ENCODE measurements around the gene RTP2. TPM values are rescaled to one million over a fixed set of nuclear protein-coding genes. Genes with fewer than 3 reads are reported as not detected.

Gene RTP2
- total and polyA plus RNA-seq, 2 experiments from 2014 or later = not detected

DNA sequence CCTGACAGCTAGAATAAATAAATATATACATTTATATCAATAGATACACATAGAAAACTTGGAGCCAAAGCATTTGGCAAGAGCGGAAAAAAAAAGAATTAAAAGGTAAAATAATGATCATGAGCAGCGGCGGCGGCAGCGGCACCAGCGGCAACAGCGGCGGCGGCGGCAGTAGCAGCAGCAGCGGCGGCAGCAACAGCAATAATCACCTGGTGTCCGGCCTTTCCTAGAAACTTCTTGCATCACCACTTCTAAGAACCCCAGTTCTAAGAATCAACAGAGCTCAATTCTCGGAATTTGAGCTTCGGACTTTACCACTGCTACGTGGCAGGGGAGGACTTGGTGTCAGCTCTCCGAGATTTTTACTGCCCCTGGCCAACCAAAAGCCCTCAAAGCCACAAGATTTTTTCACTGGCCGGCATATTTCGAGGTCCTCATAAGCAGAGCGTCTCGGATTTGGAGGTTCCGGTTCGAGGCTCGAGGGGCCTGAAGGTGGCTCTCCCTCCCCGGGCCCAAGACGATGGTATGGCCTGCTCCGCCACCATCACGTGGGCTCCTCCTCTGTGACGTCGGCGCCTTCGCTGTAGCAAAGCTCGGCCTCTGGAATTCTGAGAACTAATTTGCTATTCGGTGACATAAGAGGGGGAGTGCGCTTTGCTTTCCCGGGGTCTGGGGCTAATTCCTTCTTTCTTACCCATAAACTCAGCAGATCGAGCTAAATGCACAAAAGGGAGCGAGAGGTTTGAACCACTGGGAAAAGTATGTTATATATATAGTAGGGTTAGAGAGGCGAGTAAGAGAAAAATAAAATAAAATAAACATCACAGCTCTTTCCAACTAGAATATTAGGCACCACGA is 43.1 kb upstream of the RTP2 start, which contains the start of gene BCL6:
Gene BCL6, minus strand, starts transcription at position 268 of the 858 bp plus-strand sequence. CDS start 11,775 bp downstream, outside the sequence.
- Histone ChIP-seq H2AFZ (peak within 1 kb of the TSS; percentile 77; the same call in 1 of the 2 replicates), H3K4me3 (peak within 1 kb of the TSS; percentile 83), H3K4me1 (ENCODE audit: insufficient read depth) (peaks cover 38% of the 10 kb centered on the region), H4K20me1 (replicated peaks; ENCODE audit: insufficient read depth) (no peaks in the 10 kb centered on the region), H3K27ac (ENCODE audit: low read depth) (peak within 1 kb of the TSS; percentile 95), H3K9me2 (ENCODE audit: insufficient read depth) (no peaks in the 10 kb centered on the region), H3K79me2 (replicated peaks; ENCODE audit: insufficient read depth) (0 out of 2 replicates have a peak, but pooled peaks cover 3% of the 10 kb centered on the region), H3K36me3 (ENCODE audit: insufficient read depth) (no peaks in the 10 kb centered on the region), H3K27me3 (ENCODE audit: insufficient read depth) (peaks cover 38% of the 10 kb centered on the region), H3F3A (replicated peaks; ENCODE audit: low read depth) (no peaks in the 10 kb centered on the region), H3K4me2 (peak within 1 kb of the TSS; percentile 92)
- Mint-ChIP-seq H3K9me3 (no peaks in the 10 kb centered on the region), H3K4me1 (peaks cover 66% of the 10 kb centered on the region), H3K4me3 (peak within 1 kb of the TSS; percentile 91), H3K27ac (peak within 1 kb of the TSS; percentile 100), H3K36me3 (ENCODE audit: low read depth) (no peaks in the 10 kb centered on the region; the same call in 2 of the 3 replicates), H3K27me3 (ENCODE audit: insufficient read depth, low read depth, poor library complexity) (peaks cover 33% of the 10 kb centered on the region)
- DNase-seq (ENCODE audit: low spot score) (peak; percentile 97), ATAC-seq (peak; percentile 19)
- peak; percentile 92 for TF ChIP-seq CREB1 (CRISPR knock-in tag; IDR thresholded peaks at IDR 0.05; ENCODE audit: low read depth)
- peak; percentile 74 for TF ChIP-seq POLR2AphosphoS5 (IDR thresholded peaks at IDR 0.05; ENCODE audit: low read depth)
- TF ChIP-seq ZNF331 (CRISPR knock-in tag; IDR thresholded peaks at IDR 0.05; ENCODE audit: low read depth) = no peak

DNA sequence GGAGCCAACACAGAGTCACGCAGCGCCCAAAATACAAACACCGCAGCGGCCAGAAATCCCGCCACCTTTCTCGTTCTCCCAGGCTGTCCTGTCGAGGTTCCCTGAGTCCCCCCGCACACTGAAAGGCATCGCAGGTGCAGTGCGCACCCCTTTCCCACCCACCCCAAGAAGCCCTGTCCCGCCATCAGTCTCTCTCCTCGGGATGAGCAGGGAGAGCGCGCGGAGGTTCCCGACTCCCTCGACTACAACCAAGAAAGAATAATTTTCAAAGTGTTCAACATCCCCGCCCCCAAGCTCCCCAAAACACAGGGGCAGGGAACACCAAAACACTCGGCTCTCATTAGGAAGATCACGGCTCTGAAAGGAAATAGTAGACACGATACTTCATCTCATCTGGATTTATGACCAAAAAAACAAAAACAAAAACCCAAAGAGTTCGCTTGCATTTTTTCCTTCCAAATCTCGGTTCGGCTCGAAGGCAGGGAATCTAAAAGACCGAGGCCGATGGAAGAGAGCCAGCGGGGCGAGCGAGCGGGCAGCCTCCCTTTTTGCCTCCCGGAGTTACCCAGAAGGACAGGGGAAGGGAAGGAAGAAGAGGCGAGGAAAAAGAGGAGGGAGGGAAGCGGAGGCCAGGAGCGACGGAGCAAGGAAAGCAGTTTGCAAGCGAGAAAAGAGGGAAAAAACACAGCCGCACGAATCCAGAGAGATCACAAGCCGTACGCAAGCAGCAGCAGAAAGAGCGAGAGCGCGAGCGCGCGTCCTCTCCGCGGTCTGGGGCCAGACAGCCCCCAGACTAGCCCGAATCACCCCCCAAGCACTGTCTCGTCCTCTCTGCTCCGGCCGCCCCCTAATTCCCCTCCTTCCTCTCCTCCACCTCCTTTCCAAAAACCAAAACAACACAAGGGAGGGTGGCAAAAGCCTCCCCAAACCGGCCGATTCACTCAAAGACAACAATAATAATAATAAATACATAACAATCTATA is 42.1 kb upstream of the RTP2 start:
- Histone ChIP-seq H3K27me3 (ENCODE audit: insufficient read depth) (peaks cover 42% of the 10 kb centered on the region), H3K79me2 (replicated peaks; ENCODE audit: insufficient read depth) (0 out of 2 replicates have a peak, but pooled peaks cover 3% of the 10 kb centered on the region), H4K20me1 (replicated peaks; ENCODE audit: insufficient read depth) (no peaks in the 10 kb centered on the region), H3K27ac (ENCODE audit: low read depth) (peak overlapping the region; percentile 95), H3K4me3 (peak overlapping the region; percentile 83), H3K4me2 (peak overlapping the region; percentile 92), H3F3A (replicated peaks; ENCODE audit: low read depth) (no peaks in the 10 kb centered on the region; the same call in 1 of the 2 replicates), H3K4me1 (ENCODE audit: insufficient read depth) (peaks cover 35% of the 10 kb centered on the region), H2AFZ (0 out of 2 replicates have a peak overlapping the region, but pooled peaks have one; percentile 4), H3K9me2 (ENCODE audit: insufficient read depth) (no peaks in the 10 kb centered on the region), H3K36me3 (ENCODE audit: insufficient read depth) (no peaks in the 10 kb centered on the region)
- Mint-ChIP-seq H3K27me3 (ENCODE audit: insufficient read depth, low read depth, poor library complexity) (peaks cover 36% of the 10 kb centered on the region), H3K4me3 (peak overlapping the region; percentile 91), H3K27ac (peak overlapping the region; percentile 100), H3K9me3 (no peaks in the 10 kb centered on the region), H3K36me3 (ENCODE audit: low read depth) (no peaks in the 10 kb centered on the region; the same call in 2 of the 3 replicates), H3K4me1 (peaks cover 61% of the 10 kb centered on the region)
- DNase-seq (ENCODE audit: low spot score) (peak; percentile 54), ATAC-seq (peak; percentile 3; the same call in 2 of the 3 replicates)
- TF ChIP-seq, protein P1, sequence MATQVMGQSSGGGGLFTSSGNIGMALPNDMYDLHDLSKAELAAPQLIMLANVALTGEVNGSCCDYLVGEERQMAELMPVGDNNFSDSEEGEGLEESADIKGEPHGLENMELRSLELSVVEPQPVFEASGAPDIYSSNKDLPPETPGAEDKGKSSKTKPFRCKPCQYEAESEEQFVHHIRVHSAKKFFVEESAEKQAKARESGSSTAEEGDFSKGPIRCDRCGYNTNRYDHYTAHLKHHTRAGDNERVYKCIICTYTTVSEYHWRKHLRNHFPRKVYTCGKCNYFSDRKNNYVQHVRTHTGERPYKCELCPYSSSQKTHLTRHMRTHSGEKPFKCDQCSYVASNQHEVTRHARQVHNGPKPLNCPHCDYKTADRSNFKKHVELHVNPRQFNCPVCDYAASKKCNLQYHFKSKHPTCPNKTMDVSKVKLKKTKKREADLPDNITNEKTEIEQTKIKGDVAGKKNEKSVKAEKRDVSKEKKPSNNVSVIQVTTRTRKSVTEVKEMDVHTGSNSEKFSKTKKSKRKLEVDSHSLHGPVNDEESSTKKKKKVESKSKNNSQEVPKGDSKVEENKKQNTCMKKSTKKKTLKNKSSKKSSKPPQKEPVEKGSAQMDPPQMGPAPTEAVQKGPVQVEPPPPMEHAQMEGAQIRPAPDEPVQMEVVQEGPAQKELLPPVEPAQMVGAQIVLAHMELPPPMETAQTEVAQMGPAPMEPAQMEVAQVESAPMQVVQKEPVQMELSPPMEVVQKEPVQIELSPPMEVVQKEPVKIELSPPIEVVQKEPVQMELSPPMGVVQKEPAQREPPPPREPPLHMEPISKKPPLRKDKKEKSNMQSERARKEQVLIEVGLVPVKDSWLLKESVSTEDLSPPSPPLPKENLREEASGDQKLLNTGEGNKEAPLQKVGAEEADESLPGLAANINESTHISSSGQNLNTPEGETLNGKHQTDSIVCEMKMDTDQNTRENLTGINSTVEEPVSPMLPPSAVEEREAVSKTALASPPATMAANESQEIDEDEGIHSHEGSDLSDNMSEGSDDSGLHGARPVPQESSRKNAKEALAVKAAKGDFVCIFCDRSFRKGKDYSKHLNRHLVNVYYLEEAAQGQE (IDR thresholded peaks at IDR 0.05; ENCODE audit: unreplicated experiment) = no peak
- TF ChIP-seq CREB1 (CRISPR knock-in tag; IDR thresholded peaks at IDR 0.05; ENCODE audit: low read depth) = 0 out of 2 replicates have a peak, but pooled peaks have one; percentile 17

All from GM23338 (cell line).